HL-60/S4 treated with retinoic acid at 250 ng/mL for 4 days and 3 days (cell line): ENCODE data around the gene PDE5A.

Source experiments
- in situ Hi-C: fragments of 300-500 bp; cut with MboI; formaldehyde crosslinking; loops from 2 replicates; pipeline ENCODE4 v1.7.0; 2022; ENCODE audit warnings: low sequenced_read_pairs

The PDE5A gene

DNA sequence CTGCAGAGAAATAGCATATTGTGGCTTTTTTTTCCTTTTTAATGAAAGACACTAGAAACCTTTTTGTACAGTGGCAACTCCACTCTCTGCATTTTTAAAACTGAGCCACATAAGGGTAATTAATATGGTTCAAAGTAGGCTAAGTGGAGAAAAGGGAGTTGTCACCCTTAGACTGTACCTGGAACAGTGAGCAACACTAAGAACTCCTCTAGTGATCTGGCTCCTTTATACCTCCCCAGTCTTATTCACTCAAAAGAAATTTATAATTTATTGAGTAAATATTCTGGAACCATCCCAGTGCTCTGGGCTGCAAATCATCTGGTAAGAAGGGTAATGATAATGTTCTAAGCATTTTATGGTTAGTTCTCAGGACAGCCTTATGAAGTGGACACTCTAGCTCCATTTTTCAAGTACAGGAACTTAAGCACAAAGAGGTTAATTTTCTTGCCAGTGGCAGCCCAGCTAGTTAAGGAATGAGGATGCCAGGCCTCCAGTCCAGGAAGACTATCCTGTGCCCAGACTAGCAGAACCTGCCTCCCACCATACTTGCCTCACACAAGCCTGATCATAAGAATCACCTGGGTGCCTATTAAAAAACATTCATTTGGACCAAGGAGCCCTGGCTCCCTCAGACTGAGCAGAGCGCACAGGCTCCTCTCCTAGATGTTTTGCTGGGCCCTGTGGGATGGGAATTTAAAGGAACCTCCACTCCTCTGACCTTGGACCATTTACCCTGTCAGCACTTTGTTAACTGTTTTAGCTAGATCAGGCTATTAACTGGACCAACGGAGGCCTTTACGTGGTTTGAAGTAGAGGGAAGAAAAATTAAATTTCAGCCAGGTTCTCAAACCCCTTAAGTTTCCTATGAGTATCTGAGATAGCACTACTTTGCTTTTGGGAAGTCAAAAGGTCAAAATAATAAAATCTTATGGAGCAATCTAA lies 102.6 kb downstream of the PDE5A start:
- in situ Hi-C loops, result no loop called here

DNA sequence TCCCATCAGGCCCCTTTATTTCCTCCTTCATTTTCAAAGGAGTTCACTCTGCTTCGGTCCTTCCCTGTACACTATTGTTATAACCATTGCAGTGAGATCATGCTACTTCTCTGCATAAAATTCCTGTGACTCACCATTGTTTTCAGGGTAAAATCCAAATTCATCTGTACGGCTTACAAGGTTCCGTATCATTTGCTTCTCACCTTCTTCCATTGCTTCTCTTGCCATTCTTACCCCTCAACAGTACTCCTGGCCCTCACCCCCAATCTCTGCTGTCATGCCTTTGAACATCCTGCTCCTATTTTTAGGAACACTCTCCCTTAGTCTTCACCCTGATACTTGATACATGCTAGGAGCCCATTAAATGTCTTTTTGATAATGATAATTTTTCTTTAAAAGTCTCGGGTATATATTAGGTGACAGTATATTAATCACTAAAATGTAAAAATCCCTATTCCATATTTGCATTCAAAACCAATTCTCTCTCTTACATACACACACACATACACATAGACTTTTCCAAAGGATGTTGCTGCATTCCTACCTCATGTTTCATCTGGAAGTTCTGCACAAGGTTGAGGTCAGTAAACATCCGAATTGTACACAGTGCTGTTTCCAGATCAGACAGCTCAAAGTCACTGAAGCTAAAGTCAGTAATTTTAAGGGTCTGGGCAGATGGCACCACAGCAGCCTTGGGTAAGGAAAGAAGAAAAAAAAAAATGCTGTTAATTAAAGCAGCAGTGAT lies 103.4 kb downstream of the PDE5A start:
- in situ Hi-C loops, result no loop called here

DNA sequence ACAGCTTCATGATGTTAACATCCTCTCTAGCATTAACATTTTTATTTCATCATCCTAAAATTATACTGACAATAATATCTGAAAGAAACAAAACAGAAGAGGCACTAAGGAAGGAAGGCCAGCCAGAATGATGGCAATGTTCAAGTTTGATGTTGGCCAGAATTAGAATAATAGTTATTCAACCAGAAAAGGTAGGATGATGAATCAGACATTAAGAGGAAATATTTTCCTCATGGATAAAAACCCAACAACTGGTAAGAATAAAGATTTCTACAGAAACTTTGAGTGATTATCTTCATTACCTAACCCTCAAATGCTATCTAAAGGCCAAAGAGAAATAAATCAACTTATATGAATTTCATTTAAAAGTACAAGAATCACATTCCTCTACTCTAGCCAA lies 105.2 kb downstream of the PDE5A start:
- in situ Hi-C loops, result no loop called here

DNA sequence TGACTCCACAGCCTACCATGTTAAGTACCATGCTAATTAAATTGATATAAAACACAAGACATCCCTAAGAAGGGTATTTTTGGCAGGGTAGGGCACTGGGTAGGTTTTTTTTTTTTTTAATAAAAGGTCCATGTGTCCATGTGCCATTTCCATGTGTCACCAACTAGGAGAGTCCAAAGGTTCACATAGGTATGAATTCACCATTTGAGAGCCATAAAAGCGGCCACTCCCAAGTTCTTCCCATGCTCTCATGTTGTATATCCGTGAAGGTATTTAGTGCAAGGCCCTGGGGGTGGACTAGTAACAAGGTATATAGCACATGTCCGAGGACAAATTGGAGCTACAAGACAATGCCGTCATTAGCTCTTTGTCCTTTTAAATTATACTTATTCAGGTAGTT lies 107.3 kb downstream of the PDE5A start:
- in situ Hi-C loops, result no loop called here

DNA sequence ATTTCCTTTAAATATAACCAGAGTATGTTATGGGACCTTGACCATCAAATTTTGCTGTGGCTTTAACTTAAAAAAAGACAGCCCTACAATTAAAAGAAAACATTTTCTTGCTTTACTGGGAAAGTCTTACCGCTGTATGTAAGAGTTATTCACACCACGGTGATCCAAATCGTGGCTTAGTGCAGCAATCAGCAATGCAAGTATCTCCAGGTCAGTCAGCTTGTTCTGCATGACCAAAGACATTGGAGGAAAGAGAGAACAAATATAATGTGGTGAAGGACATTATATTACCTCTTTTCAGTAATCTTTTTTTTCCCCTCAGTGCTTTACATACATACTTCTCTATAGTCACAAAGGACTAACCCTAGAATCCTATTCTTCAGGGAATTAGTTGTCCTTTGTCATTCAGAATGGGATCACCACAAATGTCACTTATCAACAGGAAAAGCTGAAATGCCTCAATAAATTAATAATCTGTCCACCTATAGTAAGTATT lies 109.6 kb downstream of the PDE5A start:
- in situ Hi-C loops, result no loop called here

DNA sequence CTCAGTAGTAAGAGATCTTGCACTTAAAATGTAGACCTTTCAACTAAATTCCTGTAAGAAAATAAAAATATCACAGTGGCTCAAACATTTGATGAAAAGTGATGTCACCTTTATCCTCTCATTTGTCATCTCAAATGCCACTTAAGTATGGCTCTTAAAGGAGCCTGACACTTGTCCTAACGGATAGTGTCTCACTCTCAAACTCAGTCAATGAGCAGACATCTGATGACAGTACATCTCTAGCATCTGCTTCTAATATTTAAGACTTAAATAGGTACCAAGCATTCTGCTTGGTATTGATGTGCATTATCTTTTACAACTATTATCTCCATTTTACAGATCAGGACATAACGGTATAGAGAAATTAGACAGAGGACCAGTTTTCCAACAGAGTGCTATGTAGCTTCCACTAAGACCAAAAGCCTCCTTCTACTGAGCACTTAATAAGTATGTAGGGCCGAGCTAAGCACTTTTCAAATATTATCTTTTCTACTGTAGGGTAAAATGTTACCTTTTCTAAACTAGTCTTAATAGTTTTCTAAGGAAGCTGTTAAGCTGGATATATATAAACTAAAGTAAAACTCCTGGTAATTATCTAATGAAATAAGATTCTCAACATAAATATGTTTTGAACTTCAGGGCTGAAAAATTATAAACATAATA lies 110.2 kb downstream of the PDE5A start:
- in situ Hi-C loops, result no loop called here

DNA sequence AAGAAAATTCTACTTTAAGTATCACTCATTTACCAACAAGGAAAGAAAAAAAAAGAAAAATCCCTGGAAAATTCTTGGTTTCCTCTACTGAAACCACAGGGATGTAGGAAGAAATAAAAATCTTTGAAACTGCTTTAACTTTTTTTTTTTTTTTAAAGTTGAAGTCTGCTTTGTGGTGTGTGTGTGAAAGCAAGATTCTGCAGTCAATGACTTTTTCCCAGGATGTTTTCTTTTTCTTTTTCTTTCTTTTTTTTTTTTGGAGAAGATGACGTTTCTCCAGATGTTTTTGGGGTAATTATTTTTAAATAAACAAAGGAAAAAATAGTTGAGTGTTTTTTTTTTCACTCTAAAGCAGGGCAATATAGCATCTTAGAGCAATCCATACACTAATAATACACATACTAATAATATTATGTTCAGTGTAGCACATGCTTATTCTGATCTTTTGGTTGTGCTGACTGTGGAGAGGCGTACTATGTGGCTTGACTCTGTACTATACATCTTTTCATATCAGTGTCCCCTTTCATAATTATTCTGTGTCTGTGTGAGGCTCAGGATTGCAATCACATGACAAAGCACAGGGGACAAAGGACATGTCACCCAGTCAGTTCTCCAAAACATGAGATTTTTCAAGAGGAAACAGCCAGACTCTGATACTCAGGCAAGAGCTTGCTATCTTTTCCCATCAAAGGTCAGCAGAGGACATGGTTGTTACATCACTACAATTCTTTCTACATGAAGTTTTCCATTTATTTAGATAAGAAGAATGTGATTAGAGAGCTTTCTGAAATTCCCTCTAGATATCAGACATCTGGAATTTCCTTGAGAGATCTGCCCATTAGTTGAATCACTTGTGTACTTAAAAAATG lies 111.0 kb downstream of the PDE5A start:
- in situ Hi-C loops, result no loop called here

DNA sequence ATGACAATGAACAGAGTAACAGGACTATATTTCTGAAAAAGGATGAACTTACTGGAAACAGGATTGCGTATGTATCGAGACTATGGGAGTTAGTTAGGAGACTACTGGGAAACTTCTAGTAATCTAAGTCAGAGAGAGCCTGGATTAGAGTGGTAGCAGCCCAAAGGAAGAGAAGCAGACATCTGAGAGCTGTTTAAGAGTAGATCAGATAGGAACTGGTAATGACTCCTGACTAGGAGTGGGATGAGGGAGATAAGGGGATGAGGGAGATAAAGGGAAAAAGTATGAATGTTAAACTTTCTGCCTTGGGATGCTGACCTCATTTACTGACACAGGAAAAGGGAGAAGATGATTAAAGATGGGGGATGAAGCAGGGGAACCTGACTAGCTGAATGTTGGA lies 116.2 kb downstream of the PDE5A start:
- in situ Hi-C loops, result no loop called here

DNA sequence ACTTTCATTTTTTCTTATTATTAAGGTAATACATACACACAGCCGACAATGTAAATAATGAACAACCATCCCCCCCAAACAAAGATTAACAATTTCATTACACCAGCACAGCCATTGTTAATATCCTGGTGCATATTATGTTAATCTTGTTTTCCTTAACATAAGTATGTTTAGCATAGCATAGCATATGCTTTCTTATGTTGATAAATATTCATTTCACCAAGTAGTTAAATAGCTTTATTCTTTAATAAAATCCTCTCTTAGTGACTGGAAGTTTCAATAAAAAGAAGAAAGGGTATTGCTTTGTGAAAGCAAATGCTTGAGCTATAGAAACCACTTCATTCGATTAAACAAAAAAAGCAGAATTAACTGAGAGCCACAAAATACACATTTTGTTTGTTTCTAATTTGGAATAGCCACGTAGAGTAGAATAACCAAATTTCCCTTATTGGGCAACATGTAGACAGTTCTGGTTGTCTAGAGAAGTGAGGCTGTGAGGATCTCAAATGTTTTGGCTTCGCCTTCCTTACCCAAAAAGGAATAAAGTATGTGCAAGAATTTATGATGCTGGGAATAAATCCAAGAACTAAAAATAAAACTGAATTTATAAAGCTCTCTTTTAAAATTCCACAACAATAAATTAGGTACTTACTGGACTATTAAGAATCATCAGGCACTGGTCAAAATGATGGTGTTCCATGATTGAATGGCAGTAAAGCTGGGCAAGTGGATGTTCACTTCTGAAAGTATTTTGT lies 118.0 kb downstream of the PDE5A start:
- in situ Hi-C loops, result no loop called here

DNA sequence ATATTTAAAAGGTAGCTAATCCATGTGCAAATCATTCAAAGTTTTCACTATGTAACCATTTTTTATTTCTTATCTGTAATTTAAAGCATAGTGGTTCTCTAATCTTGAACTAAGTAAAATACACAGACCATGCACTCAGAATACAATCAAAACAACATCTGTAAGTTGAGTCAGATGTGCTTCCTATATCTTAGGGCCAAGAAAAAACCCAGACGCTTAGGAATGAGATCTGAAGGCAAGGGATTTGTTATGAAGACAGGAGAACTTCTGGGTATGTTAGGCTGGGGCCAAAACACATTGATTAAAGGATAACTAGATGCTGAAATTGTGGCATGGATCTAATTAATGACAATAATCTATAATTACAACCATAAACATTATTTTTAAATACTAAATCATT lies 120.3 kb downstream of the PDE5A start:
- in situ Hi-C loops, result no loop called here

DNA sequence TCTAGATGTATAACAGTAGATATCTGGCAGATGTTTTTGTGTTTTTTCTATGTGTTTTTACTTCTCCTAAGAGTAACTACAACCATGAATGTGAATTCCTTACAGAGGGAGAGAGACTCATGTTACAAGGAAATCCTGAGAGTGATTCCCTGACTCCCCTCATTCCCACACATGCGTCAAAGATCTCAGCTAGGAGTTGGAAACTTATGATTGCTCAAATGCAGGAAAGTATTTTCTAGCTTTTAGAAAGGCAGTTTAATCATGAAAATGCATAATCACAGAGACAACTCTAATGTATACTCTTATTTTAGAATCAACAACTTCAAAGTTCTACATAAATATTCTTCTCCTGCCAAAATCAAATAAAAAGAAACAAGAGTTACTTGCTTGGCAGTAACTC lies 121.8 kb downstream of the PDE5A start:
- in situ Hi-C loops, result no loop called here

DNA sequence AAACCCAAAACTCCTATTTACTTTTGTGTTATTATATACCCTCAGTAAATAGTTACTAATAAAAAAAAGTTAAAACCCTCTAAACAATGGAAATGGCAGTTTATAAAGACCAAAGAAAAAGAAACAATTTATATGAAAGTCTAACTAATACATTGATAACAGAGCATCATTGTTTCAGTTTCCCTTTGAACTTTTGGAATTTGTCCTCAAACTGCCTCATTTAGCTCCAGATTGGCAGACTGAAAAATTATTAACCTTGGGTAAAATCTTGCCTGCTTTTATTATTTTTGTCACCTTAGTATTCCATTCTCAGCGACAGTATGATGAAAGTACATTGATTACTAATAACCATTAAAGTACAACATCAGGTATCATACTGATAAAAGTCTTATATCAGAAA lies 124.0 kb downstream of the PDE5A start:
- in situ Hi-C loops, result no loop called here

DNA sequence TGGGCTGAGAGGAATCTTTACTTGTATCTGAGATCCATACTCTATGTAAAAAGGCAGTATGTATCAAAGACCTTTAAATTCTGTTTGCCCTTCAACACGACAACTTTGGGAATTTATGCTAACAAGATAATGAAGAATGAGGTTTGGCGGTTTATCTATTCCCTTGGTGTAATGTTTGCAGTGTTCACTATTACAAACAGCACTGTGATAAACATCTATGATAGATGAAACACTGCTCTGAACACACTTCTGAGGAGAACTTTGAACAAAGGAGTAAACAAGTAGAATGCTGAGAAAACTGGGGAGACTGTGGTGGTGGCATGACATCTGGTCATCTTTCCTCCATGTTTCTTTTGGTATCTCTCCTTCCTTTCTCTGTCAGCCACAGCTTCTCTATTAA lies 126.9 kb downstream of the PDE5A start:
- in situ Hi-C loops, result no loop called here

DNA sequence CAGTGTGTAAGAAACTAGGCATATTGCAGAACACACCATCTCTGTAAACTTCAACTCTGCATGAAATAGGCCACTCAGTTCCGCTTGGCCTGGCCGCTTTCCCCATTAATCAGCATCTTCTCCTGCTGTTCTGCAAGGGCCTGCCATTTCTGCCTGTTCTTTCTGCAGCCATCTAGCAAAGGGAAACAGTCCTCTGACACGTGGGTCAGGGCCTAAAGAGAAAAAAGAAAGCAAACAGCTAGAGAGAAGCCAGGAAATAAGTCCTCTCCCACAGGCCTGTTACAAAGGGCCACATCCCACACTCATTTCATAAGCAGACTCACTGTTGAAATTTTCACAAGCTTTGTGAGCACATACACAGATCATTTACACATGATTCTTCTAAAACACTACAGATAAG lies 130.1 kb downstream of the PDE5A start:
- in situ Hi-C loops, result no loop called here

DNA sequence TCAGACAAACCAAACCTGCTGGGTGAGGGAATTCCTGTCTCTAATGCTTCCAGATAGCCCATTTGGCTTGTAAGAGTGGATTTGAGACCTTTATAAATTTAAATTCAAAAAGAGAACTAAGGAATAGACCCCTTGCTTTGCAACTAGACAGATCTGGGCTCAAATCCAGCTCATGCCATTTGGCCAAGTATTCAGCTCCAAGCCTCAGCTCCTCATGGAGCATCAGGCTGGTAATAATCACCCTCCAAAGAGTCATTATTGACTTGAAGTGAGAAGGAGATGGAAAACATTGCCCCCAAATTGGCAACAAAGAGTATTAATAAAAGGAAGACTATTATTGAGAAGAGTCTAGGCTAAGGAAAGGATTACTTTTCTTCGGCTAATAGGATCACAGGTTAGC lies 134.7 kb downstream of the PDE5A start:
- in situ Hi-C loops, result no loop called here

DNA sequence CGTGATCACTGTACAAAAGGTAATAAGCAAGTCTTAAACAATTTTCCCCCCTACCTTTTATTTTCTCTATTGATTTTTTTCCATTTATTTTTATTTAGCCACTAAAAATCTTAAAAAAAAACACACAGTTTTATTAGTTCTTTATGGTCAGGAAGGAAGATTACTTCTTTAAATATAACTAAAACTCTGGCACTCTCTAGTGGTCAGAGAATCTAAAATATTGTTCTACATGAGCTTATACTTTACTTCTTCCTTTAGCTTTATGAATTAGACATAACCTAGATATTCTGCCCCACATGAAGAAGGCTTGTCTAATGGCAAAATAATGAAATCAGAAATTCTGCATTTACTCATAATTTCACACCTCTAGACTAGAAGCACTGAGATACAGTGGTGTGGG lies 135.2 kb downstream of the PDE5A start:
- in situ Hi-C loops, result no loop called here

DNA sequence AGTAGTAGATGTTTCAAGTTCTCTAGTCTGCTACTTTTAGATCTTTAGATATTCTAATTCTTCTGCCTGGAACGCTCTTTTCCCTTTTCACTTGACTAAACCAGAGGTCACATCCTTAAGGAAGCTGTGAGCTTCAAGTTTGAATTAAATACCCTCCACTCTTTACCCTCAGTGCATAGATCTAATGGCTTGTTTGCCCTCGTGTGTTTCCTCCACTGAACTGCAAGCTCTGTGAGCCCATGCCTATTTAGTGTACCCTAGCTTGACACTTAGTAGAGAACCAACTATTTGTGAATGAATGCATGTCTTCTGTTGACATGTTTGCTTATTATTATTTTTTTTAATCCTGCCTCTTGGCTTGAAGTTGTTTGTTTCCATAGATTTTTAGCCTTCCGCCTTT lies 138.3 kb downstream of the PDE5A start:
- in situ Hi-C loops, result no loop called here

DNA sequence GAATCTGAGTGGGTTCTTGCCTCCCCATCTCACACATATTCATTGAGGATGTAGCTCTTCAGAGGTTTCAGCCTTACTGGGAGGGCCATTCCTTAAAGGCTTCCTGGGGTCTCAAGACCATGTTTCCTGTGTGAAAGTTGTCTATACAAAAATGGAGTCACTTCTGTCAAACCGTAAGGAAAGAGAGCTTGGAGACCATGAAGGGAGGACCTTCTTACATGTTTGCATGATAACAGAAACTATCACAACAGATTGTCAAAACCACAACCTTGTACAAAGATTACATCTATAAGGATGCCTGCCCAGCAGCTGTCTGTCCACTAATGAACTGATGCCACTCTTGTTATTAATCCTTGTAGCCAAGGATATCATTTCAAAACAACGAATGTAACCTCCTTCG lies 139.3 kb downstream of the PDE5A start:
- in situ Hi-C loops, result no loop called here

DNA sequence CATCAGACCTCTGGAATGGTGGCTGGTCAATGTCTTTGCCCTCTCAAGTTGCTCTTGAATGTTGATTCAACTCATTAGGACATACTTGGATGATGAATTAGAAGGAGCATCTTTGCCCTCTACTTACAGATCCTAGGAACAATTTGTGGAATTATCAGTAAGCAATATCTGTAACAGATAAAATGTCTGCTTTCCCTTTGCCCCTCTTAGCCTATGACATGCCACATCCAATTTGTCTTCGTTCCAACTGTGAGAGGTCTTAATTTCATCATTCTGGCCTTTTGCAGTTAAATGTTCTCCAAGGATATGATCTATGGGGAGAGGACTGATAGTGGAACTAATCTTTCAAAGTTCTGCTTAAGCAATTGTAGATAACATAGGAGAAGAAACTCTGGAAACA lies 148.3 kb downstream of the PDE5A start:
- in situ Hi-C loops, result no loop called here

DNA sequence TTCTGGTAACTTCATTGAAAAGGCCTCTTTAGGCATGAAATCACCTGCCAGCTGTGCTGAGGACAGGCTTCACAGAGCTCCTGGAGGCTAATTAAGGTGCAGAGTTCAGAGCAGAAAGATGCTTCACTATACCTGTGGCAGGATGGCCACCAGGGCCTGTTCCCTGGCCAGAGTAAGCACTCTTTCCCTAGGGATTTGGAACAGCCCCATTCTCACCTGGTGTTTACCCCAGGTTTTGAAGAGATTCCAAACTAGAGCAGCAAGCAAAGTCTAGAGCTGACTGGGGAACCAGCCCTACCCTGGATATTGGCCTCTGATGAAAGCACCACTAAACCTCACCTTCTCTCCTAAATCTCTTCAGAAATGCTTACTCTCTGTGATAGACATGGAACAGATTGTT lies 148.8 kb downstream of the PDE5A start:
- in situ Hi-C loops, result no loop called here
